GM12878 (cell line): ENCODE measurements around the gene CCNL1. TPM values are rescaled to one million over a fixed set of nuclear protein-coding genes. Genes with fewer than 3 reads are reported as not detected.

Source experiments
- CHD4 ChIP-seq: fragments of 200-600 bp; sonication (generic); IDR thresholded peaks from 2 replicates; pipeline ENCODE4 v1.6.1; 2016; ENCODE audit warnings: mild to moderate bottlenecking
- ETV6 ChIP-seq, 2 experiments: fragments of 450-650 bp in 1 of 2; IDR thresholded peaks in 1 of 2; conservative IDR thresholded peaks in 1 of 2; 2 replicates each; pipeline ENCODE4 v1.6.1; 2014; ENCODE audit warnings: antibody characterized with exemption in 1 of 2, borderline replicate concordance in 1 of 2, low read depth in 1 of 2, mild to moderate bottlenecking in 1 of 2, moderate library complexity in 1 of 2
- MEF2B ChIP-seq: fragments of 450-650 bp; IDR thresholded peaks from 2 replicates; pipeline ENCODE4 v1.6.1; 2018; ENCODE audit warnings: mild to moderate bottlenecking, moderate library complexity; ENCODE audit not compliant: partially characterized antibody, poor library complexity, severe bottlenecking
- SPI1 ChIP-seq: IDR thresholded peaks from 2 replicates; pipeline ENCODE4 v1.6.1; 2011; ENCODE audit warnings: low read depth, mild to moderate bottlenecking, low read length, moderate library complexity, borderline replicate concordance; ENCODE audit not compliant: insufficient read depth
- SUZ12 ChIP-seq: fragments of 200-600 bp; sonication (generic); IDR thresholded peaks from one replicate; pipeline ENCODE4 v1.6.1; 2018; ENCODE audit warnings: antibody characterized with exemption, mild to moderate bottlenecking; ENCODE audit not compliant: unreplicated experiment
- YY1 ChIP-seq: IDR thresholded peaks from 2 replicates; pipeline ENCODE4 v1.6.1; 2011; ENCODE audit warnings: low read depth, mild to moderate bottlenecking, low read length
- ZNF24 ChIP-seq: fragments of 450-650 bp; IDR thresholded peaks from 2 replicates; pipeline ENCODE4 v1.6.1; 2017; ENCODE audit warnings: antibody characterized with exemption, mild to moderate bottlenecking
- ZNF622 ChIP-seq: fragments of 450-650 bp; IDR thresholded peaks from 2 replicates; pipeline ENCODE4 v1.6.1; 2017; ENCODE audit warnings: mild to moderate bottlenecking, inconsistent platforms
- polyA plus RNA-seq, 11 experiments: library from polyadenylated mRNA; depleted of rRNA in 4 of 11; unstranded in 6 of 11; stranded (reverse) in 5 of 11; fragments of >200 nt; fragmentation: Nextera tagmentation in 4 of 11; fragmentation: Illumina TruSeq in 1 of 11; extraction: Ambion mirVana in 4 of 11; extraction: Trizol in 1 of 11; gene quantifications; 1 replicate in 1 of 11; 2 replicates in 10 of 11; pipeline versions ENCODE4 v1.2.1 to v1.2.3, GENCODE V29; 2011 to 2016; ENCODE audit warnings: inconsistent platforms in 2 of 11, missing spikeins in 2 of 11, low read depth in 1 of 11
- total RNA-seq, 4 experiments: library from RNA; depleted of rRNA in 3 of 4; stranded (reverse); fragments of >200 nt in 3 of 4; fragmentation: Illumina TruSeq in 1 of 4; extraction: Trizol in 1 of 4; gene quantifications; 2 replicates each; pipeline versions ENCODE4 v1.2.1 to v1.2.3, GENCODE V29; 2013 to 2021
- TF ChIP-seq, protein P1 (sequence below): fragments of 150-350 bp; IDR thresholded peaks from 2 replicates; pipeline ENCODE4 v1.6.1; 2016; ENCODE audit warnings: low read depth, low read length

CCNL1 gene
- total and polyA plus RNA-seq, 10 of the 15 experiments (the other 5 are each of a cell fraction or from before 2014, with no cell fraction given): 22.2 to 174 (median 115) TPM

DNA sequence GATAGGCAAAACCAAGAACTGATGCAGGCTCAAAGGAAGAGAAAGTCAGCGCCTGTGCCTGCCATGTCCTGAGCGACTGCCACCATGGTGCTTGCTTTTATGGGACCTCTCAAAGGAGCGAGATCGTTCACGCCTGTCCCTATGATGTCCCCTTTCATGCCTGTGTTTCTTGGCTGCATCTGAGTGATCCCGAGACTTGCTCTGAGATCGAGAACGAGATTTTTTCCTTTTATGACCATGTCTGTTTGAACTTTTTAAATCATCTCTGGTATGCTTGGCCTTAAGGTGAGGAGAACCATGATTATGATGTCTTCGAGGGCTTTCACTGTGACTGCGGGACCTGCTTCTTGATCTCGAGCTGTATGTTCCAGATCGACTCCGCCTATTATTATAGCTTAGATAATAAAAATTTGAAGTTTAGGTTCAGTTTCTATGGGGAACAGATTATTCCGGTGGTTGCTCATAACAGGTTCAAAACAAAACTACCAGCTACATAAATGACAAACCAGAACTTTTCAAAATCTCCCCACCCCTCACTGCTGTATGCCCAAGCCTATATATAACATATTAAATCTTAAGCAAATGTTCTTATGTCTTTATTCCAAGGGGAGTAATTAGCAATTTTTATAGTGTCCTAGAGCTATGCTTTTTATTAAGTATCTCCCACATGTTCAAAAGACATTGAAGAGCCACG, 11.6 kb downstream of the CCNL1 start (continued):
- TF ChIP-seq MEF2B (no peak), YY1 (no peak), CHD4 (no peak), ETV6 (conservative IDR thresholded peaks at IDR 0.05 in 1 of 2, IDR thresholded peaks at IDR 0.05 in 1 of 2; ENCODE audit: borderline replicate concordance in 1 of 2, low read depth in 1 of 2) (no peak), ZNF24 (no peak), SPI1 (peak; percentile 21; the same call in 1 of the 2 replicates), ZNF622 (no peak), SUZ12 (no peak)
- TF ChIP-seq, protein P1, sequence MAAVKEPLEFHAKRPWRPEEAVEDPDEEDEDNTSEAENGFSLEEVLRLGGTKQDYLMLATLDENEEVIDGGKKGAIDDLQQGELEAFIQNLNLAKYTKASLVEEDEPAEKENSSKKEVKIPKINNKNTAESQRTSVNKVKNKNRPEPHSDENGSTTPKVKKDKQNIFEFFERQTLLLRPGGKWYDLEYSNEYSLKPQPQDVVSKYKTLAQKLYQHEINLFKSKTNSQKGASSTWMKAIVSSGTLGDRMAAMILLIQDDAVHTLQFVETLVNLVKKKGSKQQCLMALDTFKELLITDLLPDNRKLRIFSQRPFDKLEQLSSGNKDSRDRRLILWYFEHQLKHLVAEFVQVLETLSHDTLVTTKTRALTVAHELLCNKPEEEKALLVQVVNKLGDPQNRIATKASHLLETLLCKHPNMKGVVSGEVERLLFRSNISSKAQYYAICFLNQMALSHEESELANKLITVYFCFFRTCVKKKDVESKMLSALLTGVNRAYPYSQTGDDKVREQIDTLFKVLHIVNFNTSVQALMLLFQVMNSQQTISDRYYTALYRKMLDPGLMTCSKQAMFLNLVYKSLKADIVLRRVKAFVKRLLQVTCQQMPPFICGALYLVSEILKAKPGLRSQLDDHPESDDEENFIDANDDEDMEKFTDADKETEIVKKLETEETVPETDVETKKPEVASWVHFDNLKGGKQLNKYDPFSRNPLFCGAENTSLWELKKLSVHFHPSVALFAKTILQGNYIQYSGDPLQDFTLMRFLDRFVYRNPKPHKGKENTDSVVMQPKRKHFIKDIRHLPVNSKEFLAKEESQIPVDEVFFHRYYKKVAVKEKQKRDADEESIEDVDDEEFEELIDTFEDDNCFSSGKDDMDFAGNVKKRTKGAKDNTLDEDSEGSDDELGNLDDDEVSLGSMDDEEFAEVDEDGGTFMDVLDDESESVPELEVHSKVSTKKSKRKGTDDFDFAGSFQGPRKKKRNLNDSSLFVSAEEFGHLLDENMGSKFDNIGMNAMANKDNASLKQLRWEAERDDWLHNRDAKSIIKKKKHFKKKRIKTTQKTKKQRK: no peak
